Activated CD4-positive, alpha-beta T cell treated with anti-CD3 and anti-CD28 coated beads, Interleukin-2, amount 10 ng/mL, durations not matched to agents 24 days and 14 days (primary cell): ENCODE data around the gene TMEM234. TPM values are rescaled to one million over a fixed set of nuclear protein-coding genes. Genes with fewer than 3 reads are reported as not detected.

Experiments
- DNase-seq: peaks from one replicate; pipeline ENCODE4 v3.0.0; 2022
- H3K27ac Mint-ChIP-seq: one replicate; pipeline ENCODE4 v1.8.0; 2022; ENCODE audit warnings: mild to moderate bottlenecking, mixed read lengths
- H3K27me3 Mint-ChIP-seq: one replicate; pipeline ENCODE4 v1.8.0; 2022; ENCODE audit warnings: mixed read lengths
- H3K36me3 Mint-ChIP-seq: one replicate; pipeline ENCODE4 v1.8.0; 2022; ENCODE audit warnings: low read depth, mild to moderate bottlenecking, mixed read lengths
- H3K4me1 Mint-ChIP-seq: one replicate; pipeline ENCODE4 v1.8.0; 2021; ENCODE audit warnings: mixed read lengths
- H3K4me3 Mint-ChIP-seq: one replicate; pipeline ENCODE4 v1.8.0; 2022; ENCODE audit warnings: mild to moderate bottlenecking, moderate library complexity, mixed read lengths
- H3K9me3 Mint-ChIP-seq: one replicate; pipeline ENCODE4 v1.8.0; 2021; ENCODE audit warnings: mixed read lengths
- intact Hi-C: fragments of 100-400 bp; cut with micrococcal nuclease; formaldehyde crosslinking; loops from one replicate; pipeline ENCODE4 v1.15.1; 2023
- total RNA-seq: library from RNA; stranded (reverse); gene quantifications from 2 replicates; pipeline ENCODE4 v1.2.3, GENCODE V29; 2022

TMEM234 gene
- total RNA-seq, 1 donor from 2014 or later: 10.9 TPM

DNA sequence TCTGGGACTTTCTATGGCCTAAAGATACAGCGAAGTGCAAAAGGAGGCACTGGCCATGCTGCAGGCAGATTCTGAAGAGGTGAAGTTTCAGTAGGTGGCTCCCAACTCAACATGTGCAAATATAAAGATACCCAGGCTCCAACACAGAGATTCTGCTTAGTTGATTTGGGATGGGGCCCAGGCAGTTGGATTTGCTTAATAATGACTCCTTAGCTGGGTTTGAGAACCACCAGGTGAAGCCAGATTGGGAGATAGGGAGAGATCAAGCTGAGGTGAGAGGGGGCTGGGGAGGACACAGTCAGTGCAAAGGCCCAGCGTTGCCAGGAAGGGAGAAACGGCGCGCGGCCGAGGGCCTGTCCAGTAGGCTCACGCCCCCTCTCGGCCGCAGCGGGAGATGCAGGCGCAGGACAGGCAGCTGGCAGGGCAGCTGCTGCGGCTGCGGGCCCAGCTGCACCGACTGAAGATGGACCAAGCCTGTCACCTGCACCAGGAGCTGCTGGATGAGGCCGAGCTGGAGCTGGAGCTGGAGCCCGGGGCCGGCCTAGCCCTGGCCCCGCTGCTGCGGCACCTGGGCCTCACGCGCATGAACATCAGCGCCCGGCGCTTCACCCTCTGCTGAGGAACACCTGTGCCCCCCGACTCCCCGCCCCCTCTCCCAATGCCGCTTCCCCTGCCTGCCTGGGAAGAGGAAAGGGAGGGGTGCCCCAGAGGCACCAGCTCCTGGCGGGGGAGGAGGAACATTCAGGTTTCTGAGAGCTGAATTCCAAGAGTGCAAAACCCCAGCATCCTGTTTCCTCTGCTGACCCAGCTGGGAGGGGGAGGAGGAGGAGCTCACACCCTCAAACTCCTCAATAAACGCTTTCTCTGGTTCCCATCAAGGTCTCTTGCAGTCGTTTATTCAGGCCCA lies 26.1 kb upstream of the TMEM234 start:
- Mint-ChIP-seq H3K27me3 (no peaks in the 10 kb centered on the region), H3K4me3 (peak overlapping the region; percentile 69), H3K4me1 (peaks cover 58% of the 10 kb centered on the region), H3K27ac (peak overlapping the region; percentile 97), H3K9me3 (no peaks in the 10 kb centered on the region), H3K36me3 (peaks cover 19% of the 10 kb centered on the region)
- intact Hi-C loops: loop anchor here (2.0 kb wide), 1 partner anchor 403 kb away; the partner anchor contains the start of genes RBBP4 and ZBTB8OS
- DNase-seq: peak; percentile 94

DNA sequence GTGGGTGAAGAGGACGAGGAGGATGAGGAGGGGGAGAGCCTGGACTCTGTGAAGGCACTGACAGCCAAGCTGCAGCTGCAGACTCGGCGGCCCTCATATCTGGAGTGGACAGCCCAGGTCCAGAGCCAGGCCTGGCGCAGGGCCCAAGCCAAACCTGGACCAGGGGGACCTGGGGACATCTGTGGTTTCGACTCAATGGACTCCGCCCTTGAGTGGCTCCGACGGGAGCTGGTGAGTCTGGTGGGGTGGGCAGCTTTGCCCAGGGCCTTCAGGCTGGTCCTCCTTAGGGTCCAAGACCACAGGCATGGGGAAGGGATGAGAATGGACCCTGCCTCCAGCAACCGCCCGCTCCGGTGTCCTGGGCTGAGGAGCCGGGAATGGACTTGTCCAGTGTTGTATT lies 25.3 kb upstream of the TMEM234 start:
- peaks cover 54% of the 10 kb centered on the region for H3K4me1 Mint-ChIP-seq
- no peaks in the 10 kb centered on the region for H3K9me3 Mint-ChIP-seq
- intact Hi-C loops: no loop called here
- H3K4me3 Mint-ChIP-seq: peak overlapping the region; percentile 69
- peak overlapping the region; percentile 96 for H3K27ac Mint-ChIP-seq
- DNase-seq: no peak
- H3K27me3 Mint-ChIP-seq: no peaks in the 10 kb centered on the region
- H3K36me3 Mint-ChIP-seq: peaks cover 12% of the 10 kb centered on the region

DNA sequence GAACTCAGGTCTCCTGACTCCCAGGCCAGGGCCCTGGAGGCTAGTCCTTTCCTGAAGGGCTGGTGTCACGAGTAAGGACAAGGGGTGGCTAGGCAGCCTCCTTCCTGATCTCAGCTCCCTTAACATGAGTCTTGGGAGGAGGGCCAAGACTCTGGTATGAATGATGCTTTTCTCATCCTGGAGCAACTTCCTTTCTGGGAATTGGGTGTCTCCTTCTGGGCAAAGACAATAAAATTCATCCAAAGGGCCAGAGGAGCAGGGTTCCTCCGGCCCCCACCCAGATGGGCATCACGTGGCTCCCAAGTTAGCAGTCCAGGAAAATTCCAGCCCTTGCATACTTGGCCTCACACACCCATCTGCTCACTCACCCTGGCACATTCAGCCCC lies 24.7 kb upstream of the TMEM234 start, which contains the start of gene FAM167B:
FAM167B (plus strand) TSS at position 335 of the 386 bp plus-strand sequence. CDS start 200 bp downstream, outside the sequence.
- DNase-seq: no peak
- Mint-ChIP-seq H3K9me3 (no peaks in the 10 kb centered on the region), H3K4me3 (peak within 1 kb of the TSS; percentile 69), H3K36me3 (peaks cover 7% of the 10 kb centered on the region), H3K27ac (peak within 1 kb of the TSS; percentile 96), H3K27me3 (no peaks in the 10 kb centered on the region), H3K4me1 (peaks cover 53% of the 10 kb centered on the region)
- intact Hi-C loops: no loop called here

DNA sequence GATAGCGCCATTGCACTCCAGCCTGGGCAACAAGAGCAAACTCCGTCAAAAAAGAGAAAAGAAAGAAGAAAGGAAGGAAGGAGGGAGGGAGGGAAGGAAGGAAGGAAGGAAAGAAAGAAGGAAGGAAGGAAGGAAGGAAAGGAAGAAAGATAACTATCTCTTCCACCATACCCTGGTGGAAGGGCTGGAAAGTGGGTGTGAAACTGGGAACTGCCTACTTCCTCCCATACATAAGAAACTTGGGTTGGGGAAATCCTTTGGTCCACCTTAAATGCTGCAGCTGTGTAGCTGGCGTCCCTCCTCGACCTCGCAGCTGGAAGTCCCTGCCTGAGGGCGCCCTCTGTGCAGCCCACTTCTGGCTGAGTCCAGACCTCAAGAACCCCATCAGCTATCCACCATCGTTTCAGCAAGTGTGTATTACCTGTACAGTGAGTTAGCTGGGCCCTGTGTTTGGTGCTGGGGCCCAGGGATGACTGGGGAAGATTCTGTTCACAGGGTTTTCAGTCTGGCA lies 20.2 kb upstream of the TMEM234 start:
- intact Hi-C loops: no loop called here
- H3K9me3 Mint-ChIP-seq: no peaks in the 10 kb centered on the region
- H3K36me3 Mint-ChIP-seq: no peaks in the 10 kb centered on the region
- H3K27me3 Mint-ChIP-seq: no peaks in the 10 kb centered on the region
- H3K27ac Mint-ChIP-seq: no peak overlapping the region
- no peak for DNase-seq
- peaks cover 23% of the 10 kb centered on the region for H3K4me1 Mint-ChIP-seq
- no peak overlapping the region for H3K4me3 Mint-ChIP-seq

DNA sequence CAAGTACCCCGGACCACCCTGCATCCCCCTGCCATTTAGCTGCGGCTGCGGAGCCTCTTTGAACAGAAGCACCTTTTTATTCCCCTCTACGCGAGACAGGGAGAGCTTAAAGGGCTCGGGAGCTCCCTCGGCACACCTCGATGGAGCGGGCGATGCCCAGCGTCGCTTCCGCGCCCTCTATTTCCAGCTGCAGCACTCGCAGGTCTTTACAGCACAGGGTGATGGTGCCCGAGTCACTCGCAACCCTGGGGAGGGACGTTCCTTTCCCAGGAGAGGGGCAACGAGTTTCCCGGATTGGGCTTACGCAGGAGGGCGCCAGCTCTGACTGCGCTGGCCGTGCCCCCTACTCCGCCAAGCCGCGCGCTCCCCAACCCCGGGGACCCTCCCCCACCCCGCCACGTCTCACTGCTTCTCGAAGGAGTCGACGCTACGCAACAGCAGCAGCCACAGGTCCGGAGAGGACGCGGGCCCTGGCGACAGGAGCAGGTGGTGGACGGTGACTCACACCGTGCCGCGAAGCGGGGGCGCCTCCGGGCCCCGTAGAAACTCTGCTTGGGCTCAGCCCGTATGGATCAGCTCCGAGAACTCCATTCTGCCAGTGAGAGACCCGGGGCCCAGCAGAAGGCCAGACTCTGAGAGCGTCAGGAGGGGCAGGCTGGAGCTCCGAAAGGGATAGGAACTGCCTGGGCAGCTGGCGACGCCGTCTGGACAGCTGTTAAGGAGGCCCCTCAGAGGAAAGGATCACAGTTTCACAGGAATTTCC lies 19.0 kb upstream of the TMEM234 start:
- Mint-ChIP-seq H3K9me3 (no peaks in the 10 kb centered on the region), H3K36me3 (peaks cover under 1% of the 10 kb centered on the region), H3K4me1 (peaks cover 11% of the 10 kb centered on the region), H3K27me3 (no peaks in the 10 kb centered on the region), H3K4me3 (peak overlapping the region; percentile 85), H3K27ac (peak overlapping the region; percentile 34)
- intact Hi-C loops: no loop called here
- DNase-seq: peak; percentile 79

GRCh38 chr1:32240140-32240951 lies 18.2 kb upstream of the TMEM234 start:
- intact Hi-C loops: no loop called here

GRCh38 chr1:32239790-32240139 lies 17.6 kb upstream of the TMEM234 start:
- peak overlapping the region; percentile 85 for H3K4me3 Mint-ChIP-seq
- no peaks in the 10 kb centered on the region for H3K9me3 Mint-ChIP-seq
- no peak overlapping the region for H3K27ac Mint-ChIP-seq
- peak; percentile 56 for DNase-seq
- peaks cover 2% of the 10 kb centered on the region for H3K36me3 Mint-ChIP-seq
- H3K4me1 Mint-ChIP-seq: peaks cover 13% of the 10 kb centered on the region
- no peaks in the 10 kb centered on the region for H3K27me3 Mint-ChIP-seq
- intact Hi-C loops: no loop called here

More at GRCh38 chr1:32240140-32240951, 18.2 kb upstream of the TMEM234 start:
- peak overlapping the region; percentile 85 for H3K4me3 Mint-ChIP-seq
- peak; percentile 82 for DNase-seq
- peaks cover 2% of the 10 kb centered on the region for H3K36me3 Mint-ChIP-seq
- peak overlapping the region; percentile 34 for H3K27ac Mint-ChIP-seq
- H3K9me3 Mint-ChIP-seq: no peaks in the 10 kb centered on the region
- peaks cover 13% of the 10 kb centered on the region for H3K4me1 Mint-ChIP-seq
- H3K27me3 Mint-ChIP-seq: no peaks in the 10 kb centered on the region

DNA sequence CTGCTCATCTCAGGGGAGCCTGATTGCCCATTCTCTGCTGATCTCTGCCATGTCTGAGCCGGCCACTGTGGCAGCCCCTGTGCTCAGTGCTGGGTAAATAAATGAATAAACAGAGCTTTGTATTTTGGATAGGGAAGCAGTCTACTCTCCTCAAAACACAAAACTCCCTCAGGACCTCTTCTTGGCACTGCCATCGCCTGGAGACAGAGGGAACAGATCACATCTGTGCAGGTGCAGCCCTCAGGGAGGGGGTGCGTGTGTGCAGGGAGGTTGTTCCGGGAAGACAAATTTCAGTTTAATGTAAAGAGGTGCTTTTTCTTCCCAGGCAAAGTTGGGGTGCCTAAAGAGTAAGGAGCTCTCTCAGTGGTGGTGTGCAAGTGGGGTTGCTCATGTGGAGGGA lies 17.2 kb upstream of the TMEM234 start:
- intact Hi-C loops: no loop called here
- DNase-seq: peak; percentile 56
- Mint-ChIP-seq H3K27me3 (no peaks in the 10 kb centered on the region), H3K27ac (no peak overlapping the region), H3K9me3 (no peaks in the 10 kb centered on the region), H3K4me1 (peaks cover 13% of the 10 kb centered on the region), H3K36me3 (peaks cover 2% of the 10 kb centered on the region), H3K4me3 (peak overlapping the region; percentile 85)

- DNase-seq: peak; percentile 56
- no peaks in the 10 kb centered on the region for H3K9me3 Mint-ChIP-seq
- H3K27ac Mint-ChIP-seq: no peak overlapping the region
- no peaks in the 10 kb centered on the region for H3K27me3 Mint-ChIP-seq
- intact Hi-C loops: no loop called here
- H3K4me1 Mint-ChIP-seq: peaks cover 2% of the 10 kb centered on the region
- H3K4me3 Mint-ChIP-seq: no peak overlapping the region
- peaks cover 14% of the 10 kb centered on the region for H3K36me3 Mint-ChIP-seq
These were observed 12.6 kb upstream of the TMEM234 start for GRCh38 chr1:32234792-32235191.

DNA sequence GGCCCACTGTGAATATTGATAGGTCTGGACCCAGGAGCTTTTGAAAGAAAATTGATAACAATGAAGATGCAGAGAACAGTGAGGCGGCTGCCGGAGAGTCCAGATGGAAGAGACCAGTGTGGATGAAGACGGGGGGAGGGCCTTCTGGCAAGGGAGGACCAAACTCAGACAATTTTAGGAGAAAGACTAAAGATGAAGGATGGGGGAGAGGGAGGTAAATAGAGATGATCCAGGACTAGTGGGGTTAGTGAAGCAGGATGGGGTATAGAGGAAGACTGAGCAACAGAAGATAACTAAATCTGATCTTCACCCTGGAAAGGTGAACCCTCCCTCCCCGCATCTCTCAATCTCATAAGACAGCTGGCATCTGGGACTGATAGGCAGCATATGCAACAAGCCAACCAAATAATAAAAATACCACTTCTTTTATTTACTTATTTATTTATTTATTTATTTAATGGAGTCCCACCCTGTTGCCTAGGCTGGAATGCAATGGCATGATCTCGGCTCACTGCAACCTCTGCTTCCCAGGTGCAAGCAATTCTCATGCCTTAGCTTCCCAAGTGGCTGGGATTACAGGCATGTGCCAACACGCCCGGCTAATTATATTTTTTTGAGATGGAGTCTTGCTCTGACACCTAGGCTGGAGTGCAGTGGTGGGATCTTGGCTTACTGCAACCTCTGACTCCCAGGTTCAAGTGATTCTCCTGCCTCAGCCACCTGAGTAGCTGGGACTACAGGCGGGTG lies 10.6 kb upstream of the TMEM234 start:
- no peak overlapping the region for H3K4me3 Mint-ChIP-seq
- peaks cover 29% of the 10 kb centered on the region for H3K36me3 Mint-ChIP-seq
- H3K27ac Mint-ChIP-seq: no peak overlapping the region
- no peaks in the 10 kb centered on the region for H3K9me3 Mint-ChIP-seq
- peaks cover 5% of the 10 kb centered on the region for H3K4me1 Mint-ChIP-seq
- no peaks in the 10 kb centered on the region for H3K27me3 Mint-ChIP-seq
- no peak for DNase-seq
- intact Hi-C loops: no loop called here

DNA sequence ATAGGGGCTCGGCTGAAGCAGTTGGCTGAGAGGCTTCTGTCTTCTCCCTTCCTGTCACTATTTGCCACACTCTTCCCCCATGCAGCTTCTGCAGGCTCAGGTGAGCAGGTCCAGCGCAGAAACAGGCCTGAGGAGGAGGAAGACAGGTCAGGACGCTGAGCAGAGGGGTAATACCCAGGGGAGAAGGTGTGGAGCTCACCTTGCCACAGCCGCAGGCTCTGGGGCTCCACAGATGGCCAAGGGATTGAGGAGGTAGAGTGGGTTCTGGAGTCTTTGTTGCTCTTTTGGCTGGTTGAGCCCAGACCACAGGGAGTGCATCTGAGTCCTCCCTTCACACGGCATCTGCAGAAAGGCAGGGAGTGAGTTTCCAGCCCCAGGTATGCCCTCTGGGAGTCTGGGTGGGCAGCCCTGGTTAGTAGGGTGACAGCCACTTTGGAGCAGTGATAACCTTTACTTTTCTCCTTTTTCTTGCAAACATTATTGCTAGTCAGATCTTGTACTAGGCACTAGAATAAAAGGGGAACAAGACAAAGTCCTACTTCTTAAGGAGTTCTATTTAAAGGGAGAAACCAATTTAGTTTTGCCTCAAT lies 9.8 kb upstream of the TMEM234 start:
- Mint-ChIP-seq H3K4me1 (peaks cover 7% of the 10 kb centered on the region), H3K4me3 (no peak overlapping the region), H3K27me3 (no peaks in the 10 kb centered on the region), H3K36me3 (peaks cover 35% of the 10 kb centered on the region), H3K27ac (no peak overlapping the region), H3K9me3 (no peaks in the 10 kb centered on the region)
- intact Hi-C loops: no loop called here
- no peak for DNase-seq

GRCh38 chr1:32228771-32229170 lies 6.6 kb upstream of the TMEM234 start:
- Mint-ChIP-seq H3K36me3 (peaks cover 51% of the 10 kb centered on the region), H3K9me3 (no peaks in the 10 kb centered on the region), H3K4me3 (no peak overlapping the region), H3K27ac (no peak overlapping the region), H3K4me1 (peaks cover 14% of the 10 kb centered on the region), H3K27me3 (no peaks in the 10 kb centered on the region)
- intact Hi-C loops: no loop called here
- DNase-seq: no peak
